HG03442 (cell line): ENCODE data around the gene AK5.

Experiments used
- ATAC-seq: cut with Tn5 transposase; IDR thresholded peaks from one replicate; pipeline ENCODE4 v1.9.1; 2021; ENCODE audit warnings: mild to moderate bottlenecking, moderate library complexity; ENCODE audit not compliant: unreplicated experiment

AK5 gene

DNA sequence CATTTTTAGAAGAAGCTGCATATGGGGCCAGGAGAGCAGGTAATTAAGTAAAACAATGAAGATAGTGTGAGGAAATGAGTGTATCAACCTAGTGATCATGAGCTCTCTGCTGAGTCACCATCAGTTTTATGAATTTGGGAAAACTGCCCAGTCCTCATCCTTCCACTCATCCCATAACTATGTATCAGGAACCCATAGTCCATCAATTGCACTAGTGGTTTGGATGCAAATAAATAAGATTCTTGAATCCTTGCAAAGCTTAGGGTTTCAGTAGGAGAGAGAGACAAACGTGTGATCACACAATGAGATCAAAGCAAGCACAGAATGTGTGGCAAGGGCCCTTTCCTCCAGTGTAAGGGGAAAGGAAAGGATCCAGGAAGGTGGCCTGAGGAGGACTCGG, 255.0 kb downstream of the AK5 start:
- ATAC-seq: no peak

DNA sequence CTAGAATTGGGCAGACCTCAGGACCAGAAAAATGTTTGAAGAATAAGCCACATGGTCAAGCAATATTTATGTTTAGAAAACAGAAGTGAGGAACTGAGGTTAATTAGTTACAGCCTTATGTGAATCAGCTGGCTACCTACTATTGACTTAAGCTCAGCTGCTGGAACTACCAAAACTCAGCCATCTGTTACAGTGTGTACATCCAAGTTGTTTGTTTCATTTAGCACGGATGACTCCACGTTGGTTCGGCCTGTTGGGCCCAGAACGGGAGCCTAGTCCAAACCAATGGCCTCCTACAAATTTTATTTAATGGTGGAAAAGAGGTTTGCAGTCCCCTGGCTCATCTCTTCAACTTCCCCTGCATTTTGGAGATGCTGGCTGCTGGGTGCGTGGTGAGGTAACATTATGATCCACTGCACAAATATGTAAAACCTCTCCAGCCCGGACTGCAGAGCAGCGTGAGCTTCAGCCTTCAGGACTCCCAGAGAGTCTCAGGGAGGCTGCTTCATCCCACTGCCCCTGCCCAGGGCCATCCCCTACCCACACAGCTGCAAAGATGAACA, 257.2 kb downstream of the AK5 start:
- peak; percentile 54 for ATAC-seq

GRCh38 chr1:77539519-77540142, 257.8 kb downstream of the AK5 start:
- ATAC-seq: no peak

DNA sequence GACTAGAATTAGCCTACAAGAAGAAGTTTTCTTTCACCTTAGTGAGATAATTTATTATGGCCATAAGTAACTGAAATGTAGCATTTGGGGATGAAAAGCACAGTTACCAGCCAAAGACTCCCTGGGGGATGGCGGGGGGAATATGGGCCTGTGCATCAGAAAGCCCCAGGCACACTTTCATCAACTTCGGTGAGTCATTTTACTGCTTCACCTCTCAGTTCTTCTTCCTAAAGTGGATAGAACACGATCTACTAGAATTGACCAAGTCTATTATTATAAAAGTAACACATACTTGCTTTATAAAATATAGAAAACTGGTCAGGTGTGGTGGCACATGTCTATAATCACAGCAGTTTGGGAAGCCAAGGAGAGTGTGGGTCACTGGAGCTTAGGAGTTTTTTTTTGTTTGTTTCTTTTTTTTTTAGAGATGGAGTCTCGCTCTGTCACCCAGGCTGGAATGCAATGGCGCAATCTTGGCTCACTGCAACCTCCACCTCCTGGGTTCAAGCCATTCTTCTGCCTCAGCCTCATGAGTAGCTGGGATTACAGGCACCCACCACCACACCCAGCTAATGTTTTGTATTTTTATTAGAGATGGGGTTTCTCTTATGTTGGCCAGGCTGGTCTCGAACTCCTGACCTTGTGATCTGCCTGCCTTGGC, 258.8 kb downstream of the AK5 start:
- ATAC-seq: peak; percentile 40

DNA sequence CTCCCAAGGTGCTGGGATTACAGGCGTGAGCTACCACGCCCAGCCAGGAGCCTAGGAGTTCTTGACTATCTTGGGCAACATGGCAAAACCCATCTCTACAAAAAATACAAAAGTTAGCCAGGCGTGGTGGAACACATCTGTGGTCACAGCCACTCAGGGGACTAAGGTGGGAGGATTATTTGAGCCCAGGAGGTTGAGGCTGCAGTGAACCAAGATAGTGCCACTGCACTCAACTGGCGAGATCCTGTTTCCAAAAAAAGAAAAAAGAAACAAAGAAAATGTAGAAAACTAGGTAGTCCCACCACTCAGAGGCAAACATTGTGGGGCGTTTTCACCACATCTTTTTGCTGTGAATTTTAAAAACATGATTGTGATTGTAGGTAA, 259.3 kb downstream of the AK5 start:
- peak; percentile 37 for ATAC-seq

DNA sequence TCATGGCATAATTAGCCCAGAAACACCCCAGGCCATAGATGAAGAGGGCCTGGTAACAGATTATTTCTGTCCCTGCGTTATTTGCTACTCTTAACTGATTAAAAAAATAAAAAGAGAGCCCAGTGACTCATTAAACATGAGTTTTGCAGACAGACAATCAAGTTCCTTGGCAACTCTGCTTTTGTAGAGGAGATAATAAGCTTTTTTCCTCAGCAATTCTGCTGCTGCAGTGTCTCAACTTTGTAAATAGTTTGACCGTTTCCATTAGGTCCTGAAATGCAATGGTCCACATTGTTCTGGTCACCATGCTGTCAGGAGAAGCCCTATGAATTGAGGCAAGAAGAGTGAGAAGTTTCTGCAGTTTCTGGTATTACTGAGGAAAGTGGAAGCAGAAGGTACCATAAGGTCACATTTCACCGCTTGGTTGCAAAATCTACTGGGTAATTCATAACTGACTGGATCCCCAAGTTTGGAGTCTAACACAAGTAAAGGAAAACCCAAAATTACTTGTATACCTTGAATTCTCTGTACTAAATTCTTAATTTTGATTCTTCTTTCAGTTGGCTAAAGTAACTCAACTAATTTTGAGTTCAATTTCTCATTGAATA, 261.1 kb downstream of the AK5 start:
- no peak for ATAC-seq

- ATAC-seq: no peak
Measured at GRCh38 chr1:77543822-77544448, 262.1 kb downstream of the AK5 start.

GRCh38 chr1:77544845-77545244, 263.0 kb downstream of the AK5 start:
- no peak for ATAC-seq

GRCh38 chr1:77545970-77546369, 264.2 kb downstream of the AK5 start:
- ATAC-seq: no peak

- ATAC-seq: no peak
Measured at GRCh38 chr1:77546890-77547289, 265.1 kb downstream of the AK5 start.

DNA sequence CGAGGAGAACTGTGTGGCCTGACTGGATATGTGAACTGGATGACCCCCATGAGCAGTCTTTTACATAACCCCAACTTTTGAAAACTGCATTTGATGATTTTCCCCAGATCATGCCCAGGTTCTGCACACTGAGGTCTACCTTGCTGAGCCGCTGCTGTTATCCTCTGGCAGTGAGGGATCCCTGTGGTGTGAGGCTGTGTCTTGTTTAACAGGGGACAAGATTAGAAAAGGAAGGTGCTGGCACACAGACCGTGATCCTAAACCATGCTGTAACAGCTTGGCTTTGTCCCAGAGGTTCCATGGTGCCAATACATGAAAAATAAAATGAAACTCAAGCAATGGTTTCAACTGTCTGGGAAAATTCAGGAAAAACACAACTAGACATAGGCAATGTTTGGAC, 266.5 kb downstream of the AK5 start:
- ATAC-seq: no peak

DNA sequence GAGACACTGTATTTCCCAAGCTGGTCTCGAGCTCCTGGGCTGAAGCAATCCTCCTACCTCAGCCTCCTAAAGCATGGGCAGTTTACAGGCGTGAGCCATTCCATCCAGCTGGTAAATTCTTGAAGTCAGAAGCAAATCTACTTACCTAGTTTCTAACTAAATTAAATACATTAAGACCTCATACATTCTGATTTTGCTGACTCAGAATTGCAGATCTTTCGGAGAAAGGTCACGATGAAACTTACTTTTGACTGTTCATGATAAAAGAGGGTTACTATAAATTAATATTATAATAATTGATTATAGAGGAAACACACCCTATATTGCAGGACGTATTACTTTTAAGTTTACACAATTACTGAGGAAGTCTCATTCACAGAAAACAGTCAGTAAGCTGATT, 268.3 kb downstream of the AK5 start:
- no peak for ATAC-seq

GRCh38 chr1:77552626-77553025, 270.8 kb downstream of the AK5 start:
- ATAC-seq: no peak

DNA sequence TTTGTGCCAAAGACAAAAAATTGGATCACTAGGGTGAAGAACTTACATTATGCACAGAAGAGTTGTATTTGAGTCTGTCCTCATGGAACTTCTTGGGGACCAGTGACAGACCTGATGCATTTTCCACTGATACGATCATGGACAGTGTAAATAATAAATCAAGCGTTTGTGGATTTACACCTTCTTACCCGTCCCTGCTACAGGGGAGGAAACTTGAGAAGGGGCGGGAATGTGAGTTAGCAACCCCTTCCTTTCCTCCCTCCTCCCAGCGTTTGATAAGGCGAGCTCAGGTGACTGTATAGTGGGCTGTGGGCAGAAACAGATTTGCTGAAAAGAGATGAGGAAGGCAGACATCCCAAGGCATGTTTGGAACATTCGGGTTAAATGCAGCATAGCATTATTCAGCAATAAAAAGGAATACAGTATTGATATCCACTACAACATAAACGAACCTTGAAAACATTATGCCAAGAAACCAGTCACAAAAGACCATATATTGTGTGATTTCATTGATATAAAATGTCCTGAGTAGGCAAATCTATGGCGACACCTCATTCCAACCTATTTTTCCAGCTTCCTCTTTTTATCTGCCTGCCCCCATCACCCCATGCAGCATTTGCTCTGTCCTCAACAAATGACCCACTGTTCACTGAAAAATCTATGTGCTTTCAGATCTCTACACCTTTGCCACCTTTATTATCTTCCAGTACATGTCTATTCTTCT, 271.9 kb downstream of the AK5 start:
- ATAC-seq: no peak

DNA sequence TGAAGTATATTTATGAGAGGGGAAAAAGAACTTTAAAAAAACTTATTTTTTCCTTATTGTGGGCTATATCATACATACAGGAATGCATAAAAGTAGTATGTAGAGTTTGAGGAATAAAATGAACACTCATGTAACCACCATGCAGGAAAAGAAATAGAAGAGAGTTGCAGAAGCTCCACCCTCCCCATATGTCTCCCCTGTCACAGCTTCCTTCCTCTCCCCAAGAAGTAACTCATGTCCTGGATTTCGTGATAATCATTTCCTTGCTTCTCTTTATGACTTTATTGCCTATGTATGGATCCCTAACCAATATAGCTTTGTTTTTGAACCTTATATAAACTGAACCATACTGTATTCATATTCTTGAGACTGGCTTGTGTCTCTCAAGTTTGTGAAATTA, 274.2 kb downstream of the AK5 start:
- no peak for ATAC-seq

DNA sequence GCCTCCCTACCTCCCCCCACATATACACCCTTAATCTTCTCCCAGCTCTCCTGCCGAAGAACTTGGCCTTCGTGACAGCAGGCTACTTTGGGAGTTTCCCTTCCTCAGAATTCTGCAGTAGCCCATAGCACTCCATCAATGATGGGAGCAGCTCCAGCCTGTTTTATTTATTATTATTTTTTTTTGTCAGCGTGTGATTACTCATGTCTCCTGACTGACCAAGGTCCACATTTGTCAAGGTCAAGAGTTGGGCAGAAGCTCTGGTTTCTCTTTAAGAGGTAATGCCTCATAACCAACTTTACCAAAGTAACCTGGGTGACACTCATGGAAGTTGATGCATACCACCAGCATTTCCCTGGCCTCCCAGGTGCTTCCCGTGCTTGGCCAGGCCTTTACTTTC, 275.2 kb downstream of the AK5 start:
- no peak for ATAC-seq

- no peak for ATAC-seq
Measured at GRCh38 chr1:77558591-77559164, 276.9 kb downstream of the AK5 start.

GRCh38 chr1:77560741-77561140, 278.9 kb downstream of the AK5 start:
- ATAC-seq: no peak

DNA sequence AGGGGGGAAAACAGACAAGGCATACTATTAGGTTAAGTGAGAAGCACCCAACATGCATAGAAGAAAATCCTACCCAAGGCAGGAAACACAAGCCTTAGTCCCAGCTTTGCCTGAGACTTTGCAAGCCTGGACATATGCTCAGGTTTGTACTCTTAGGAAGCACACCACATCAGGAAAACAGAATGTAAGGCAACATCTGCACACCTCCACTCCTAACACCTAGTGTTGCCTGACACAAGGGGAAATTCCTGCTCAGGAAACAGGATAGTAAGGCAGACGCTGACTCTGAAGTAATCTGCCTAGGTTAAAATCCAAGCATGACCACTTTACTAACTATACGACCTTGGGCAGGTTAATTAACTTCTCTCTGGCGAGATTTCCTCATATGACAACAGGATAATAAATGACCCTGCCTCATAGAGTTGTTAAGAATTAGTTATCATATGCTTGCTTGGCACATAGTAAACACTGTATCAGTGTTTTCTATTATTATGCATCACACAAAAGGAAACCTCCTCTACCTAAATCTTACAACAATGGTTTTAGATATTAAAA, 280.9 kb downstream of the AK5 start:
- no peak for ATAC-seq

GRCh38 chr1:77565321-77565720, 283.5 kb downstream of the AK5 start:
- no peak for ATAC-seq
